ENCODE results near the gene CYP8B1.

Gene CYP8B1, protein sequence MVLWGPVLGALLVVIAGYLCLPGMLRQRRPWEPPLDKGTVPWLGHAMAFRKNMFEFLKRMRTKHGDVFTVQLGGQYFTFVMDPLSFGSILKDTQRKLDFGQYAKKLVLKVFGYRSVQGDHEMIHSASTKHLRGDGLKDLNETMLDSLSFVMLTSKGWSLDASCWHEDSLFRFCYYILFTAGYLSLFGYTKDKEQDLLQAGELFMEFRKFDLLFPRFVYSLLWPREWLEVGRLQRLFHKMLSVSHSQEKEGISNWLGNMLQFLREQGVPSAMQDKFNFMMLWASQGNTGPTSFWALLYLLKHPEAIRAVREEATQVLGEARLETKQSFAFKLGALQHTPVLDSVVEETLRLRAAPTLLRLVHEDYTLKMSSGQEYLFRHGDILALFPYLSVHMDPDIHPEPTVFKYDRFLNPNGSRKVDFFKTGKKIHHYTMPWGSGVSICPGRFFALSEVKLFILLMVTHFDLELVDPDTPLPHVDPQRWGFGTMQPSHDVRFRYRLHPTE

DNA sequence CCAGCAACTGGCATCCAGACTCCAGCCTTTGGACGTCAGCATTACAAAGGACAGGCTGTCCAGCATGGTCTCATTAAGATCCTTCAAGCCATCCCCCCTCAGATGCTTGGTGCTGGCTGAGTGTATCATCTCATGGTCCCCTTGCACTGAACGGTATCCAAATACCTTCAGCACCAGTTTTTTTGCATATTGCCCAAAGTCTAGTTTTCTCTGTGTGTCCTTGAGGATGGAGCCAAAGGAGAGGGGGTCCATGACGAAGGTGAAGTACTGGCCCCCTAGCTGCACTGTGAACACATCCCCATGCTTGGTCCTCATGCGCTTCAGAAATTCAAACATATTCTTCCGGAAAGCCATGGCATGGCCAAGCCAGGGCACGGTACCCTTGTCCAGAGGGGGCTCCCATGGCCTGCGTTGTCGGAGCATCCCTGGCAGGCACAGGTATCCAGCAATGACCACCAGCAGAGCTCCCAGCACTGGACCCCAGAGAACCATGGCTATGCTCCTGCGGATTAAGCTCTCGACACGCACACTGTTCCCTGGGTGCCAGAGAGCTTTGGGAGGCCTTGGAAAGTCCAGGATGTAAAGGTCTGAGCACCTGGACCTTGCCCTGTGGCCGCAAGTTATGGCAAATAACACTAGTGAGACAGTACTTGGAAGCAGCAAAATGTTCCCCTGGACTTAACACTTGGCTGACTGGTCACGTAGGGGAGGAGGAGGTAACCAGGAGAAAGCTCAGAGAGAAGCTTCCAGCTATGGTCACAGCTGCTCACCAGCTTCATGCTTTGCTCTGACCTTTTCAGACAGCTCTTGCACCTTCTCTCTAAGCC lies at the start of gene CYP8B1:
Gene CYP8B1, minus strand, starts transcription at position 555 of the 827 bp plus-strand sequence. Its CDS starts 63 bp downstream, at position 492.
- DNase-seq (ENCODE audit: low spot score), result no peak

DNA sequence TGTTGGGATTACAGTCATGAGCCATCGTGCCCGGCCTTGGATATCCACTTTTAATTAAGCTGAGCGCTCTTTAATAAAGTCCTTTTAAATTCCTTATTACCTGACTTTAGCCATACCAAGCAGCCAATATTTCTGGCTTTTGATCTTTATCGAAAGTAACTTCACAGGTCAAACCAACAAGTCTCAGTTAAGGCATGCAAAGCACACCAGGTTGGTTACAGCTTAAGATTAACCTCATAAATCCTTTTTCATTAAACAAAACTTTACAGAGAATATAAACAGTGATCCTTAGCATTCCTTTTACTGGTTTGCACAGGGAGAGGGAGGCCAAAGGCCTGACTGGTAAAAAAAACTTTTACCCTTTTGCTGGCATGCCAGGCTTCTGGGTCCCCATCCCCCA lies 47.9 kb upstream of the CYP8B1 start:
- DNase-seq (ENCODE audit: low spot score), result no peak

DNA sequence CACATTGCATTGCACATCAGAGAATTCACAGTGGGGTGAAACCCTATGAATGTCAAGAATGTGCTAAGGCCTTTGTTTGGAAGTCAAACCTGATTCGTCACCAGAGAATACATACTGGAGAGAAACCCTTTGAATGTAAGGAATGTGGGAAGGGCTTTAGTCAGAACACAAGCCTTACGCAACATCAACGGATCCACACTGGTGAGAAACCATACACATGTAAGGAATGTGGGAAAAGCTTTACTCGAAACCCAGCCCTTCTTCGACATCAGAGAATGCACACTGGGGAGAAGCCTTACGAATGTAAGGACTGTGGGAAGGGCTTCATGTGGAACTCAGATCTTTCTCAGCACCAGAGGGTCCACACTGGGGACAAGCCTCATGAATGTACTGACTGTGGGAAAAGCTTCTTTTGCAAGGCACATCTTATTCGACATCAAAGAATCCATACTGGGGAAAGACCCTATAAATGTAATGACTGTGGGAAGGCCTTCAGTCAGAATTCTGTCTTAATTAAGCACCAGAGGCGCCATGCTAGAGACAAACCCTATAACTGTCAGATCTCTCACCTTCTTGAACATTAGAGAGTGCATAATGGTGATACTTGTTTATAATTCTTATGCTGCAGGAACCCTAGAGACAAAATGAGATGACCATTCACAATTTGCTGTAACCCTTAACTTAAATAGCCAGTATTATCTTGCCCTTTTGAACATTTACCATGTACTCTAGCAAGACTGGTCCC lies 39.3 kb upstream of the CYP8B1 start:
- DNase-seq (ENCODE audit: low spot score), result no peak

DNA sequence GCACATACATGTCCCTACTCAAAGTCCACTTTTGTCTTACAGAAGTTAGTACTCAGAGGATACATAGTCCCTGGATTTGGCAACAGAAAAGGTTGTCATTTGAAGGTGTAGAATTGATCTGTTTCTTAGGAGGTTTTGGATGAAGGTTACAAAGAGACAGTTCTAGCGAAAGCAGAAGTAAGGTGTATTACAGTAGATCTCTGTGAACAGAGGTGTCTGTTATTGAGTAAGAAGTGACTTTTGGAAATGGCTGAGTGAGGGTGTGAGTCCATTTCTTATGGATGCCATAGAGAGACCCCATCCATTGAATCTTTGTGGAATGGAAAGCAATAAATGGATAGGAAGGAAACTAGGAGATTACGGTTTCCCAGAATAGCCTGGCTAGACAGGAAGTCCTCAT lies 35.9 kb upstream of the CYP8B1 start:
- DNase-seq (ENCODE audit: low spot score), result no peak

DNA sequence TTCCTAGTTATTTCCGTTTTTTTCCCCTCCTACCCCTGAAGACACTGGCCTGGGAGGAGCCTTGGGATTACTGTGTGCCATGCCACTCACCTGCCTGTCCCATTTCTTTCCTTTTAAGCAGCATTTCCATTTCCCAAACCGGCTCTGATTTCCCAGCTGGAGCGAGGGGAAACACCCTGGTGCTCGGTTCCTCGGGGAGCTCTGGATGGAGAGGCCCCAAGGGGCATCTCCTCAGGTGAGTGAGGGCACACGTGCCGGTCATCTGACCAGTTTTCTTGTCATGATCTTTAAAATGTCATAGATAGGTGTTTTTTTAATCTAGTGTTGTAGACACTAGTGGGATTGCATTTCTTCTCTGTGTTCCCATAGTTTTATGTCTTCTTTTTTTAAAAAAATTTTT lies 33.0 kb upstream of the CYP8B1 start:
- no peak for DNase-seq (ENCODE audit: low spot score)

DNA sequence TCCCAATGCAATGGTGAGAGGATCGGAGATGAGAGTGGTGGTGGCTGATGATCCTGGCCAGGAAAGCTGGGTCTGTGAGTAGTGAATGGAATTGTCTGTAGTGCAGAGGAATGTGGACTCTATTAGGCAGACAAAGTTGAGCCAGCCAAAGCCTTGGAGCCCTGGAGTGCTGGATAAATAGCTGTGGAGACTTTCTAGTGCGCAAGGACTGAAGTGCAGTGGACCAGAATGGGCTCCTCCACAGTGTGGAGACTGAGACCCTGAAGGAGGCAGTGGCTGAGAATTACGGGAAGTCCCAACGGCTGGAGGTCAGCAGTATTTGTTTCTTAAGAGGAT lies 31.1 kb upstream of the CYP8B1 start:
- DNase-seq (ENCODE audit: low spot score), result no peak

DNA sequence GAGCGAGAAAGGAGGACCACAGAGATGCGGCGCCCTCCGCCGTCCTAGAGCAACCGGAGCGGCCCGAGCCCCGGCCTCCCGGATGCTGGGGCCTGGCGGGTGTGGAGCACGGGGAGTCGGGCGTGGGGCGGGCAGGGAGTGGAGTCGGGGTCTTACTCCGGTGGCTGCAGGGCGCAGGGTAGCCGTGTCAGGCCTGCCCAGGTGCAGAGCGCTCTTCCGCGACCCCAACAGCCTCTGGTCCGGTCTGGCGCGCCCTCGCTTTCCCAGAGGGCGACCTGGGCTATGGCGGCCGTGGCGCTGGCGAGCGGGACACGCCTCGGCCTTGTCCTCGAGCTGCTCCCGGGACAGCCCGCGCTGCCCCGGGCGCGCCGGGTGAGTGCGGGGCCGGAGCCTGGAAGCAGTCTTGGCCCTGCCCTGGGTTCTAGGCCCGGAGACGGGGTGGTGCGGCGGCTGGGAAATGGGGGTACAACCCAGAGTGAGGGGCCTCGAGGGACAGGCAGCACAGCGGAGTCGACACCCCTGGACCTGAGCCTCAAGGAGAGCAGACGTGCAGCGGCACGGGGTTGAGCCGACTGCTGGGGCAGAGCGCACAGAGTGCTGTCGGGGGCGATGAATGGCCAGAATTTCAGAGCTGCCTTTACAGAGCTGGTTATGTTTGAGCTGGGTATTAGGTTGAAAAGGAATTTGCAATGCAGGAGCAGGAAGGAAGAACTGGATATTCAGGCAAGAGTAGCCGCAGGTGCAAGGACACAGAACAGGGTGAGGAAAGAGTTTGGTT lies 30.6 kb upstream of the CYP8B1 start, which contains the start of gene ZNF662:
Gene ZNF662, plus strand, starts transcription at position 73 of the 778 bp plus-strand sequence. CDS start 1,973 bp downstream, outside the sequence.
- DNase-seq (ENCODE audit: low spot score), result peak; percentile 46

DNA sequence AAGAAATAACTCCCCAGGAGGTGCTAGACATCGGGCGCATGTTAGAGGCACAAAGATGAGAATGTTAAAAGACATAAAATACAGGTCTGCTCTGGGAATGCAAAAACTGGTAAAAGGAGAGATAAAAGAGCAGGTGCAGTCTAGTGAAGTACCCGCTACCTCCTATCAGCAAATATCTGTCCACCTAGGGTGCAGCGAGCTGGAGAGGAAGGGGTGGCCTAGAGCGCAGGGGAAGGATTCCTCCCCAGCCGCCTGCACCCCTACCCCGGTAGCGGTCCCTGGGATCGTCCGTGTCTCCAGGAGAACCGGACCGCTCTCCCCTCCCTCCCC lies 30.0 kb upstream of the CYP8B1 start:
- DNase-seq (ENCODE audit: low spot score), result no peak

DNA sequence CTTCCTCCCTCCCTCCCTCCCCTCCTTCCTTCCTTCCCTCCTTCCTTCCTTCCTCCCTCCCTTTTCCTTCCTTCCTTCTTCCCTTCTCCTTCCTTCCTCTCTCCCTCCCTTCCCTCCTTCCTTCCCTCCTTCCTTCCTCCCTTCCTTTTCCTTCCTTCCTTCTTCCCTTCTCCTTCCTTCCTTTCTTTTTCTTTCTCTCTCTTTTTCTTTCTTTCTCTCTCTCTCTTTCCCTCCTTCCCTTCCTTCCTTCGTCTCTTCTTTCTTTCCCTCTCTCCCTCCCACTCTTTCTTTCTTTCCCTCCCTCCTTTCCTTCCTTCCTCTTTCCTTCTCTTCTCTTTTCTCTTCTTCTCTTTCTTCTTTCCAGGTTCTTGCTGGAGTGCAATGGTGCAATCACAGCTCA lies 28.4 kb upstream of the CYP8B1 start:
- no peak for DNase-seq (ENCODE audit: low spot score)

DNA sequence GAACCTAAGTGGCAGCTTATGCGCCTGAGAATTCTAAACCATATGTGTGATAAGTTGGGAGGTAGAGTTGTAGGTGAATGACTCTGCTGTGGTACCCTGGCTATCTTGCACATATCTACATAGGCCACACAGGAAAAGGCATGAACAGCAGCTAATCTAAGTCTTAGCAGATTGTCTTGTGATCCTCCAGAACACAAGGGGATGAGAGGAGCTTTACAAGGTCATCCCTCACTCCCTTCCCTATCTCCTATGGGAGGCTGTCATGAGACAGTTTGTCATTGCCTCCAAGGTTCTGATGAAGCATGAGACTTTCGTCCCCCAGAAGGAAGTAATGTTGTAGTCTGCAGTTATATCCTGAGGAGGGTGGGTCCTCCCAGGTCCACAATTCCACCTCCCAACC lies 26.6 kb upstream of the CYP8B1 start:
- DNase-seq (ENCODE audit: low spot score), result no peak

DNA sequence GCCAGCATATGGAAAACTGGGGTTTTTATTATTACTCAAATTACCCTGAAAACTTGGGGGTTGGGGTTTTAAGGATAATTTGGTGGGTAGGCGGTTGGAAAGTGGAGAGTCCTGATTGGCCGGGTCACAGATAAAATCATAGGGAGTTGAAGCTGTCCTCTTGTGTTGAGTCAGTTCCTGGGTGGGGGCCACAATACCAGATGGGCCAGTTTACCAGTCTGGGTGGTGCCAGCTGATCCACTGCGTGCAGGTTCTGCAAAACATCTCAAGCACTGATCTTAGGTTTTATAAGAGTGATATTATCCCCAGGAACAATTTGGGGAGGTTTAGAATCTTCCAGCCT lies 25.4 kb upstream of the CYP8B1 start:
- DNase-seq (ENCODE audit: low spot score), result no peak

DNA sequence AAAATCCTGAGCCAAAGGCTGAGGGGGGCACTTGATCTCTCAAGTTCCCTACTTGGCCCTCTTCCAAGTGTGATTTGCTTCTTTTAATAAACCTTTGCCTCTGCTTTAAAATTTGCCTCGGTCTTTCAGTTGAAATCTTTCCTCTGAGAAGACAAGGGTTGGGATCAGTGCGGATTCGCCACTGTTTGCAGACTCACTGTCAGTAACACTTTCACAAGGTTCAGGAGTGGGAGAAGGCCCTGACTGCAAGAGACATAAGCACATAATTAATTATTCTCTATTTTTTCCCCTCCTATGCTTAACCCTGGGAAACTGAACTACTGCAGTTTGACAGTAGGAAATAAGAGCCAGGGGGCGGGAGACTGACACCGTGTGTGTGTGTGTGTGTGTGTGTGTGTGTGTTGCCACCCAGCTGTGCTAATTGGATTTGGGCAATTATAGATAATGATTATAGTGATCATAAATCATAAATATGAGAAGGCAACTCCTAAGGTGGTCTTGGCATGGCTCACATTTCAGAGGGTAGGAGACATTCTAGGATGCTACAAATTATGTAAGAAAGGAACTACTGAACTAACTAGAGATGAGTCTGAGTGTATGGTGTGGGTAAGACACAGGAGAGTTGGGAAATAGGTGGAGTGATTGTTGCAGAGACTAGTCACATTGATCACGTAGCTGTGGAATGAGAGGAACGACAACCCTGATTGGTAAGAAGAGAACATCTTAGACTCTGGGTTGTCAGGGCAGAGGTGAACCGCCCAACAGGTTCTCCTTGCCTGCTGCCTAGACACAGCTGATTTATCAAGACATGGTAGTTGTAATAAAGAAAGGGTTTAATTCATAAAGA lies 24.8 kb upstream of the CYP8B1 start:
- no peak for DNase-seq (ENCODE audit: low spot score)

DNA sequence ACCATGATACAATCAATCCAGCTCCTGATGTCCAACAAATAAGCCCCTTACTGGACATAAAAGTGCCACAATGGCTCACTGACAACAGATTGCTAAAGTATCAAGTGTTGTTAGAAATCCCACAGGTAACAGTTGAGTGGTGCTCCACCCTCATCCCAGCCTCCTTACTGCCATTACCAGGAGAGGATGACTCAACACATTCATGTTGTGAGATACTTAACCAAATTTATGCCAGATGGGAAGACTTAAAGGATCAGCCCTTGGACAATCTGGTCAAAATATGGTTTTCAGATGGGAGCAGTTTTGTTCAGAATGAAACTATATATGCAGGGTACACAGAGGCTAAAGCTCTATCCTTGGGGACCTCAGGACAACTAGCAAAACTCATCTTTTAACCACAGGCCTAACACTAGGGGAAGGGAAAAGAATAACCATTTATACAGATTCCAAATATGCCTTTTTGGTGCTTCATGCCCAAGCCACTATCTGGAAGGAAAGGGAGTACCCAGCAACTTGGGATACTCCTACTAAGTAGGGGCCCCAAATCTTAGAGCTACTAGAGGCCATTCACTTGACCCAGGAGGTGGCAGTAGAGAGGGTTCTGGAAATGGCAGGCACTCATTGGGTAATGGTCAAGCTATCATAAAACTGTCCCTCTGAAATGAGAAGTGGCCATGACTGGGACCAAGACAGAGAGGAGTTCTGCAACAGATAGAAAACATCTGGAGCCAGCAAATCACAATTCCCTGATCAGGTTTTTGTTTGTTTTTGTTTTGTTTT lies 23.4 kb upstream of the CYP8B1 start:
- DNase-seq (ENCODE audit: low spot score), result no peak

DNA sequence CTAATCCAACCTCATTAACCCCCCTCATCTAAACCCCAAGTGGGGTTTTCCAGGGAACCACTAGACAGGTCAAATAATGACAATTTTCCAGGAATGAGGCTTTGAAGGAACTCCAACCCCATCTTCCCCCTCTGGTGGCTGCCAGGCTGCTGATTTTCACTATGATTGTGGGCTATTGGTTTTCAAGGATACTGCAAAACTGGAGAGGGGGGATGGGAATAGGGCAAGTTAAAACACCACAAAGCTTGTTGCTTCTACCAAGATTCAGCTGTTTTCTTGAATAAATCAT lies 19.8 kb upstream of the CYP8B1 start:
- DNase-seq (ENCODE audit: low spot score), result no peak

DNA sequence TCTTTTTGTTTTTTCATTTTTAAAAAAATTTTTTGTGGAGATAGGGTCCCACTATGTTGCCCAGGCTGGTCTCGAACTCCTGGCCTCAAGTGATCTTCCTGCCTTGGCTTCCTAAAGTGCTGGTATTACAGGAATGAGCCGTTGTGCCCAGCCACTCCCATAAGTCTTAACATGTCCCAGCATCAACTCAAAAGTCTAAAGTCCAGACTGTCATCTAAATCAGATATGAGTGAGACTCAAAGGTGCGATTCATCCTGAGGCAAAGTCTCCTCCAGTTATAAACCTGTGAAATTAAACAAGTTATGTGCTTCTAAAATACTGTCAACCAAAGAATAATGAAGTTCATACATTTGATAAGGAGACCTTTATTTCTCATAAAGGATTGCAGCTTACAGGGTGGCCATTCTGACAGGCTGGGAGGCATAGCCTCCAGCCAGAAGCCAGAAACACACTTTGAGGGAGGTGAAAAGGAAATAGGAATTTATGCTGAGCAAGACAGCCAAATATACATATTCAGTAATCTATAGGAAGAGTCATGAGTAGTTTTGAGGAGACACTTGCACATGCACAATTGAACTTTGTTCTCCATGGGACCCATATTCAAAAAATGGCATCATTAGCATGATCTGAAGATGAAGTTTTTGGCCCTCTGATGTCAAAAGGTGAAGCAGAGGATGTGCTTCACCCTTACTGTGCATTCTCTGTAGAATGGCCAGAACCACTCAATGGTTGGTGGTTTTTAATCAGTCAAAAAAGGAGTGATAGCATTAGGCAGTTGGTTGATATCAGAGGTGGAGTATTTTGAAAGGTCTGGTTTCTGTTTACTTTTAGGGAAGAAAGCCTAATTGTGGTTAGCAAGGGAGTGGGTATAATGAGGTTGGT lies 19.3 kb upstream of the CYP8B1 start:
- DNase-seq (ENCODE audit: low spot score), result peak; percentile 25

DNA sequence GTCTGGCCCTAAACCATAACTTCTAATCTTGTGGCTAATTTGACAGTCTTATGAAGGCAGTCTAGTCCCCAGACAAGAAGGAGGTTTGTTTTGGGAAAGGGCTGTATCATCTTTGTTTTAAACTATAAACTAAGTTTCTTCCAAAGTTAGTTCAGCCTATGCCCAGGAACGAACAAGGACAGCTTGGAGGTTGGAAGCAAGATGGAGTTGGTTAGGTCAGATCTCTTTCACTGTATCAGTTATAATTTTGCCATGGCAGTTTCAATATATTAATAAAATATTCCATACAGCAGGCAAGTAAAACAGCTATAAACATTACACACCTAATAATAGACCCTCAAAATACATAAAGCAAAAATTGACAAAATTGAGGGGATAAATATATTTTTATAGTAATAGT lies 17.1 kb upstream of the CYP8B1 start:
- DNase-seq (ENCODE audit: low spot score), result no peak

DNA sequence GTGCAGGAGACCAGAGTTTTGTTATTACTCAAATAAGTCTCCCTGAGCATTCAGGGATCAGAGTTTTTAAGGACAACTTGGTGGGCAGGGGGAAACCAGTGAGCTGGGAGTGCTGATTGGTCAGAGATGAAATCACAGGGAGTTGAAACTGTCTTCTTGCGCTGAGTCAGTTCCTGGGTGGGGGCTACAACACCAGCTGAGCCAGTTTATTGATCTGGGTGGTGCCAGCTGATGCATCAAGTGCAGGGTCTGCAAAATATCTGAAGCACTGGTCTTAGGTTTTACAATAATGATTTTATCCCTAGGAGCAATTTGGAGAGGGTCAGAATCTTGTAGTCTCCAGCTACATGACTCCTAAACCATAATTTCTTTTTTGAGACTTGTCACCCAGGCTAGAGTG lies 16.5 kb upstream of the CYP8B1 start:
- no peak for DNase-seq (ENCODE audit: low spot score)

DNA sequence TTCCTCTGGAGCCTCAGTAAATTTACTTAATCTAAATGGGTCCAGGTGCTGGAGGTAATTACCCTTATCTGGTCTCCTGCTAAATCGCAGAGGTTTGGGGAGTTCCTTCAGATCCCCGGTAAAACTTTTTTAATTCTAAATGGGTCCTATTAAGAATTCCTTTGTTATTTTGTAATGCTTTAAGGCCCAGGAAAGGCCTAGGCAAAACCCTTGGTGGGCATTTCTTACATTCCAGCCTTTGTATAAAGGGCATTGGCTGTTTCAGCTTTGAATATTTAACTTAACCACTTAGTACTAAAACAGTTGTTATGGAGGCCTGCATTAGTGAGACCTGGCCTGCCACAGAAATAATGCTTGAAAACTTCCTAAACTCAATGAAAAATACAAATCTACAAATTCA lies 15.4 kb upstream of the CYP8B1 start:
- peak; percentile 46 for DNase-seq (ENCODE audit: low spot score)

DNA sequence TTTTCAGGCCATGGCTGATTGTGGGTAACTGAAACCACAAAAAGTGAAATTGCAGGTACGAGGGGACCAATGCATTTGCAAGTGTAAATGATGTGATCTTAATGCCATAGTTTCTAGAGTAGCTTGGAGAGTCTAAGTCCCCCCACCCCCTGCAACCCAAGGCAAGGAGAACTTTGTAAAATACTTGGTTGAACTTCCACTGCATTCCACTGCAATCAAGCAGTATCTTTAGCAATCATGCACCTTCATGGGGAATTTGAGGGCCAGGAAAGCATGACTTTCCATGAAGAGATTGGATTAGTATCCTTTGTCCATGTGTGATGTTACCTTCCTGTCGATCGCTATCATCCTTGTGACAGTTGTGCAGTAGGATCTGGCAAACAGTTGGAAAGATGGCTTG lies 11.4 kb upstream of the CYP8B1 start:
- DNase-seq (ENCODE audit: low spot score), result no peak
